ENCODE results near the gene ATP2B2. TPM values are rescaled to one million over a fixed set of nuclear protein-coding genes. Genes with fewer than 3 reads are reported as not detected.
A peak's percentile ranks its signal among the peaks of the same experiment; 100 is the strongest.

Gene ATP2B2
- total RNA-seq, 4 donors from 2014 or later = 0.31 to 2.9 (median 1.8) TPM

GRCh38 chr3:10333349-10333650, 172.1 kb downstream of the ATP2B2 start:
- Histone ChIP-seq H3K27ac (peak overlapping the region; percentile 86 to 93 (median 90)), H3K4me1 (peaks cover 25 to 29% of the 10 kb centered on the region in 2 donors), H3K27me3 (no peaks in the 10 kb centered on the region), H3K4me3 (no peak overlapping the region), H3K36me3 (no peaks in the 10 kb centered on the region), H3K9me3 (no peaks in the 10 kb centered on the region)
- no peak for ATAC-seq
- in situ Hi-C loops (cut with MboI; ENCODE audit: low sequenced_read_pairs in 4 of 4) (no loop called here), intact Hi-C loops (cut with DNase I; ENCODE audit: low total_unique reads) (no loop called here)
- TF ChIP-seq CTCF (IDR thresholded peaks at IDR 0.05 in 4 of 5, conservative IDR thresholded peaks at IDR 0.05 in 1 of 5) (no peak), POLR2A (IDR thresholded peaks at IDR 0.05) (no peak)
- no peak for DNase-seq

- no peaks in the 10 kb centered on the region for H3K9me3 ChIP-seq
- DNase-seq = no peak
- in situ Hi-C loops (cut with MboI; ENCODE audit: low sequenced_read_pairs in 4 of 4) (no loop called here), intact Hi-C loops (cut with DNase I; ENCODE audit: low total_unique reads) (no loop called here)
- no peak for ATAC-seq
- no peaks in the 10 kb centered on the region for H3K27me3 ChIP-seq
- peaks cover 25 to 29% of the 10 kb centered on the region in 2 donors for H3K4me1 ChIP-seq
- peak overlapping the region; percentile 86 to 93 (median 90) for H3K27ac ChIP-seq
- no peak for TF ChIP-seq CTCF (IDR thresholded peaks at IDR 0.05 in 4 of 5, conservative IDR thresholded peaks at IDR 0.05 in 1 of 5)
- TF ChIP-seq POLR2A (IDR thresholded peaks at IDR 0.05) = no peak
- H3K4me3 ChIP-seq = no peak overlapping the region
- H3K36me3 ChIP-seq = no peaks in the 10 kb centered on the region
Observed at GRCh38 chr3:10332481-10333348, 172.7 kb downstream of the ATP2B2 start.

- no peak overlapping the region for H3K4me3 ChIP-seq
- H3K27ac ChIP-seq = no peak overlapping the region
- DNase-seq (no peak), ATAC-seq (no peak)
- H3K9me3 ChIP-seq = no peaks in the 10 kb centered on the region
- in situ Hi-C loops (cut with MboI; ENCODE audit: low sequenced_read_pairs in 4 of 4) (no loop called here), intact Hi-C loops (cut with DNase I; ENCODE audit: low total_unique reads) (no loop called here)
- H3K36me3 ChIP-seq = no peaks in the 10 kb centered on the region
- peaks cover 25 to 29% of the 10 kb centered on the region in 2 donors for H3K4me1 ChIP-seq
- no peaks in the 10 kb centered on the region for H3K27me3 ChIP-seq
- TF ChIP-seq CTCF (IDR thresholded peaks at IDR 0.05 in 4 of 5, conservative IDR thresholded peaks at IDR 0.05 in 1 of 5) = no peak
- TF ChIP-seq POLR2A (IDR thresholded peaks at IDR 0.05) = no peak
Observed at GRCh38 chr3:10331320-10331719, 174.1 kb downstream of the ATP2B2 start.

- in situ Hi-C loops (cut with MboI; ENCODE audit: low sequenced_read_pairs in 4 of 4) = no loop called here
Observed at GRCh38 chr3:10330319-10330718, 175.1 kb downstream of the ATP2B2 start.

More at GRCh38 chr3:10330319-10330718, 175.1 kb downstream of the ATP2B2 start:
- TF ChIP-seq CTCF (IDR thresholded peaks at IDR 0.05 in 4 of 5, conservative IDR thresholded peaks at IDR 0.05 in 1 of 5) = no peak
- TF ChIP-seq POLR2A (IDR thresholded peaks at IDR 0.05) = no peak
- no peaks in the 10 kb centered on the region for H3K27me3 ChIP-seq
- intact Hi-C loops (cut with DNase I; ENCODE audit: low total_unique reads) = no loop called here
- H3K36me3 ChIP-seq = no peaks in the 10 kb centered on the region
- H3K4me3 ChIP-seq = no peak overlapping the region
- H3K27ac ChIP-seq = peak overlapping the region in 3 of 4 donors; percentile 15 to 71 (median 66)
- no peaks in the 10 kb centered on the region for H3K9me3 ChIP-seq
- ATAC-seq (no peak), DNase-seq (no peak)
- H3K4me1 ChIP-seq = peaks cover 25 to 29% of the 10 kb centered on the region in 2 donors
